Uterus (tissue), 4 donors: ENCODE results near the gene PKD2L2. TPM values are rescaled to one million over a fixed set of nuclear protein-coding genes. Genes with fewer than 3 reads are reported as not detected.
"Not testable (repeated sequence)": the region's sequence is repeated elsewhere in the genome, so short reads cannot be mapped to it uniquely, and the experiment has no call there.

Source experiments
- DNase-seq, 2 donors: peaks; one replicate each; pipeline ENCODE4 v3.0.0-alpha.2; 2019 to 2020
- H3K27ac ChIP-seq, 2 donors: fragments of 200-600 bp; sonication (generic); 1 replicate in 1 of 2; 2 replicates in 1 of 2; pipeline ENCODE4 v1.5.1; 2016 to 2018
- H3K27me3 ChIP-seq, 2 donors: fragments of 200-600 bp; sonication (generic); one replicate each; pipeline ENCODE4 v1.5.1; 2018 to 2019; ENCODE audit warnings: control low read depth in 1 of 2
- H3K36me3 ChIP-seq, 2 donors: fragments of 200-600 bp; sonication (generic); one replicate each; pipeline ENCODE4 v1.5.1; 2019; ENCODE audit warnings: control low read depth in 1 of 2
- H3K4me1 ChIP-seq, 2 donors: fragments of 200-600 bp; sonication (generic); one replicate each; pipeline ENCODE4 v1.5.1; 2018 to 2019; ENCODE audit warnings: control low read depth in 1 of 2
- H3K4me3 ChIP-seq, 2 donors: fragments of 200-600 bp; sonication (generic); 1 replicate in 1 of 2; 2 replicates in 1 of 2; pipeline ENCODE4 v1.5.1; 2018 to 2019; ENCODE audit warnings: mild to moderate bottlenecking in 1 of 2
- H3K9me3 ChIP-seq, 2 donors: fragments of 200-600 bp; sonication (generic); one replicate each; pipeline ENCODE4 v1.5.1; 2019; ENCODE audit warnings: control low read depth in 1 of 2
- POLR2A ChIP-seq, 2 donors: fragments of 450-650 bp; IDR thresholded peaks; one replicate each; pipeline ENCODE4 v1.6.1; 2016; ENCODE audit warnings: antibody characterized with exemption in 2 of 2, mild to moderate bottlenecking in 1 of 2, moderate library complexity in 1 of 2
- intact Hi-C: fragments of 100-400 bp; cut with DNase I; formaldehyde crosslinking; loops from one replicate; pipeline ENCODE4 v1.15.1; 2023; ENCODE audit warnings: low total_unique reads
- total RNA-seq, 4 donors: library from RNA; depleted of rRNA in 3 of 4; stranded (reverse); fragments of >200 nt in 3 of 4; gene quantifications; one replicate each; pipeline versions ENCODE4 v1.1.0 to v1.2.4, GENCODE V29; 2014 to 2023
- TF ChIP-seq, protein P1 (sequence below), 4 experiments: fragments of 200-600 bp in 2 of 4; fragments of 450-650 bp in 2 of 4; sonication (generic) in 2 of 4; IDR thresholded peaks; one replicate each; pipeline ENCODE4 v1.5.1; 2016 to 2019; ENCODE audit warnings: antibody characterized with exemption in 4 of 4, mild to moderate bottlenecking in 2 of 4, moderate library complexity in 1 of 4
- donor health status: DM: yes; HTN: yes; CAD: no.

PKD2L2 gene
- total RNA-seq, 4 donors from 2014 or later = not detected

DNA sequence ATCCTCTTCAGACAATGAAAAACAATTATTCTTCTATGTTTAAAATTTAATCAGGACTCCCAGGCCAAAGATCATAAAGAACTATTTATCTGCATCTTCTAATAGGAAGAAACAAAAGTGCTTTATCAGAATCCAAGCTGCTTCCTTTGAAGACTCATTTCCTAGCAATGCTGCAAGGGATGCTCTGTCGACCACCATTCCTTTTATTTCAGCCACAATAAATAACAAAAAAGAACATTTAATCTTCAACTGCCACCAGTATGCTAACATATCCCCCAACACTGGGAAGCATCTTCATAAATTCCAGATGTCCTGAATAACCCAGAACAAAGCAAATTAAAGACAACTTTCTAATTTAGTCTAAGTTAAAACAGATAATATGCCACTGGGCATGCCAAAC, 68.7 kb downstream of the PKD2L2 start:
- H3K36me3 ChIP-seq = no peaks in the 10 kb centered on the region
- peak overlapping the region in 1 of 2 donors; percentile 7 for H3K27ac ChIP-seq
- no peaks in the 10 kb centered on the region for H3K9me3 ChIP-seq
- H3K4me3 ChIP-seq = no peak overlapping the region
- TF ChIP-seq, protein P1, sequence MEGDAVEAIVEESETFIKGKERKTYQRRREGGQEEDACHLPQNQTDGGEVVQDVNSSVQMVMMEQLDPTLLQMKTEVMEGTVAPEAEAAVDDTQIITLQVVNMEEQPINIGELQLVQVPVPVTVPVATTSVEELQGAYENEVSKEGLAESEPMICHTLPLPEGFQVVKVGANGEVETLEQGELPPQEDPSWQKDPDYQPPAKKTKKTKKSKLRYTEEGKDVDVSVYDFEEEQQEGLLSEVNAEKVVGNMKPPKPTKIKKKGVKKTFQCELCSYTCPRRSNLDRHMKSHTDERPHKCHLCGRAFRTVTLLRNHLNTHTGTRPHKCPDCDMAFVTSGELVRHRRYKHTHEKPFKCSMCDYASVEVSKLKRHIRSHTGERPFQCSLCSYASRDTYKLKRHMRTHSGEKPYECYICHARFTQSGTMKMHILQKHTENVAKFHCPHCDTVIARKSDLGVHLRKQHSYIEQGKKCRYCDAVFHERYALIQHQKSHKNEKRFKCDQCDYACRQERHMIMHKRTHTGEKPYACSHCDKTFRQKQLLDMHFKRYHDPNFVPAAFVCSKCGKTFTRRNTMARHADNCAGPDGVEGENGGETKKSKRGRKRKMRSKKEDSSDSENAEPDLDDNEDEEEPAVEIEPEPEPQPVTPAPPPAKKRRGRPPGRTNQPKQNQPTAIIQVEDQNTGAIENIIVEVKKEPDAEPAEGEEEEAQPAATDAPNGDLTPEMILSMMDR (IDR thresholded peaks at IDR 0.05) = no peak
- TF ChIP-seq POLR2A (IDR thresholded peaks at IDR 0.05) = no peak
- no peak for DNase-seq
- H3K4me1 ChIP-seq = no peaks in the 10 kb centered on the region
- H3K27me3 ChIP-seq = no peaks in the 10 kb centered on the region
- intact Hi-C loops = no loop called here

DNA sequence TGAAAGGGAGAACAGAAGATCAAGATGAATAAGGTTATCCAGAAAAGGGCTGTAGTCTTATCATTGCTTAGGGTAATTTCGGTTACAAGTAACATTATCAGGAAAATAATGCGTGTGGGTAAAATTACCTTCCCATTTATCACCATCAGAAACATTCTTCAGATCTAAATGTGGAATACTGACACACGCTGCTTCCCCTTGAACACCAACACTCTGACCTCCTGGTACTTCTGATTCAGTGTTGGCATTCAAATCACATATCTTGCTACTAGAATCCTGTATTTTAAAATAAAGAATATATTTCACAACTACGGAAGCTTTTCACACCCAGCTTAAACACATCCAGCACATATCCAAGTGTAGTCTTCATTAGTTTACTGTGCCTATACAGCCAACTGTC, 70.2 kb downstream of the PKD2L2 start:
- Histone ChIP-seq H3K27ac (no peak overlapping the region), H3K4me1 (no peaks in the 10 kb centered on the region), H3K9me3 (no peaks in the 10 kb centered on the region), H3K27me3 (no peaks in the 10 kb centered on the region), H3K36me3 (no peaks in the 10 kb centered on the region), H3K4me3 (no peak overlapping the region)
- intact Hi-C loops = no loop called here
- no peak for DNase-seq
- no peak for TF ChIP-seq POLR2A (IDR thresholded peaks at IDR 0.05)
- TF ChIP-seq, protein P1 (IDR thresholded peaks at IDR 0.05) = no peak

- H3K4me3 ChIP-seq = no peak overlapping the region
- H3K27me3 ChIP-seq = no peaks in the 10 kb centered on the region
- H3K27ac ChIP-seq = no peak overlapping the region
- no peaks in the 10 kb centered on the region for H3K4me1 ChIP-seq
- TF ChIP-seq, protein P1 (IDR thresholded peaks at IDR 0.05) = no peak
- no peak for TF ChIP-seq POLR2A (IDR thresholded peaks at IDR 0.05)
- H3K36me3 ChIP-seq = no peaks in the 10 kb centered on the region
- no peaks in the 10 kb centered on the region for H3K9me3 ChIP-seq
- no peak for DNase-seq
- intact Hi-C loops = no loop called here
Observed at GRCh38 chr5:137960141-137960540, 70.9 kb downstream of the PKD2L2 start.

GRCh38 chr5:137960819-137961218, 71.6 kb downstream of the PKD2L2 start:
- DNase-seq = no peak
- no peaks in the 10 kb centered on the region for H3K4me1 ChIP-seq
- H3K27ac ChIP-seq = no peak overlapping the region
- H3K27me3 ChIP-seq = no peaks in the 10 kb centered on the region
- no peak overlapping the region for H3K4me3 ChIP-seq
- no peaks in the 10 kb centered on the region for H3K9me3 ChIP-seq
- H3K36me3 ChIP-seq = no peaks in the 10 kb centered on the region
- no peak for TF ChIP-seq POLR2A (IDR thresholded peaks at IDR 0.05)
- TF ChIP-seq, protein P1 (IDR thresholded peaks at IDR 0.05) = no peak
- intact Hi-C loops = no loop called here

DNA sequence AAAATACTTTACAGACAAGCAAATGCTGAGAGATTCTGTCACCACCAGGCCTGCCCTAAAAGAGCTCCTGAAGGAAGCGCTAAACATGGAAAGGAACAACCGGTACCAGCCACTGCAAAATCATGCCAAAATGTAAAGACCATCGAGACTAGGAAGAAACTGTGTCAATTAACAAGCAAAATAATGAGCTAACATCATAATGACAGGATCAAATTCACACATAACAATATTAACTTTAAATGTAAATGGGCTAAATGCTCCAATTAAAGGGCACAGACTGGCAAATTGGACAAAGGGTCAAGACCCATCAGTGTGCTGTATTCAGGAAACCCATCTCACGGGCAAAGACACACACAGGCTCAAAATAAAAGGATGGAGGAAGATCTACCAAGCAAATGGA, 81.1 kb downstream of the PKD2L2 start:
- H3K36me3 ChIP-seq, H3K4me1 ChIP-seq, H3K4me3 ChIP-seq, H3K27ac ChIP-seq, H3K27me3 ChIP-seq, H3K9me3 ChIP-seq, intact Hi-C loops, DNase-seq: not testable (repeated sequence)

- Histone ChIP-seq H3K9me3 (no peaks in the 10 kb centered on the region), H3K27me3 (no peaks in the 10 kb centered on the region), H3K27ac (no peak overlapping the region), H3K4me1 (no peaks in the 10 kb centered on the region), H3K36me3 (no peaks in the 10 kb centered on the region), H3K4me3 (no peak overlapping the region)
- DNase-seq = no peak
- TF ChIP-seq, protein P1 (IDR thresholded peaks at IDR 0.05) = no peak
- intact Hi-C loops = no loop called here
Observed at GRCh38 chr5:137975208-137975607, 86.0 kb downstream of the PKD2L2 start.
